Measurements from ENCODE around the gene ARHGAP4. TPM values are rescaled to one million over a fixed set of nuclear protein-coding genes. Genes with fewer than 3 reads are reported as not detected.

ARHGAP4 gene
- total and polyA plus RNA-seq, 3 donors from 2014 or later = 25.6 to 41.3 (median 34.6) TPM

DNA sequence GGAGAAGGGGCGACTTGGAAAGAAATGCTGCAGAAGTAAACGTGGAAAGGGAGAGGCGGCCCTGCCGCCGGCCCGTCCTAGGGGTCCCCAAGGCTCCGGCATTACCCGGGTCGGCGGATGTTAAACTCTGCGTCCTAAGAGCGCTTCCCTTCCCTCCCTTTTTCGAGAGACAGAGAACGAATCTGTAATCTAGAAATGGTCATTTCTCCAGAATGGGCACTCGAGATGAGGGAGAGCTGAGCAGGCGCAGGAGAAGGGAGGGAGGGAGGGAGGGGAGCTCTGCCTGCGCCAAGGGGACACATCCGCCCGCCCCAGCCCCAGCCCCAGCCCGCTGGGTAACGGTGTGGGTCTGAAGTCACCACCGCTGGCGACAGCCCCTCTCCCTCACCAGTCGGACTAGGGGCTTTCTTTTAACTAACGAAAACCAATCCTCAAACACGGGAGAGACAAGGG lies 43.9 kb upstream of the ARHGAP4 start:
- TF ChIP-seq, protein P1, sequence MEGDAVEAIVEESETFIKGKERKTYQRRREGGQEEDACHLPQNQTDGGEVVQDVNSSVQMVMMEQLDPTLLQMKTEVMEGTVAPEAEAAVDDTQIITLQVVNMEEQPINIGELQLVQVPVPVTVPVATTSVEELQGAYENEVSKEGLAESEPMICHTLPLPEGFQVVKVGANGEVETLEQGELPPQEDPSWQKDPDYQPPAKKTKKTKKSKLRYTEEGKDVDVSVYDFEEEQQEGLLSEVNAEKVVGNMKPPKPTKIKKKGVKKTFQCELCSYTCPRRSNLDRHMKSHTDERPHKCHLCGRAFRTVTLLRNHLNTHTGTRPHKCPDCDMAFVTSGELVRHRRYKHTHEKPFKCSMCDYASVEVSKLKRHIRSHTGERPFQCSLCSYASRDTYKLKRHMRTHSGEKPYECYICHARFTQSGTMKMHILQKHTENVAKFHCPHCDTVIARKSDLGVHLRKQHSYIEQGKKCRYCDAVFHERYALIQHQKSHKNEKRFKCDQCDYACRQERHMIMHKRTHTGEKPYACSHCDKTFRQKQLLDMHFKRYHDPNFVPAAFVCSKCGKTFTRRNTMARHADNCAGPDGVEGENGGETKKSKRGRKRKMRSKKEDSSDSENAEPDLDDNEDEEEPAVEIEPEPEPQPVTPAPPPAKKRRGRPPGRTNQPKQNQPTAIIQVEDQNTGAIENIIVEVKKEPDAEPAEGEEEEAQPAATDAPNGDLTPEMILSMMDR (IDR thresholded peaks at IDR 0.05) = no peak
- TF ChIP-seq POLR2A (IDR thresholded peaks at IDR 0.05) = no peak
- intact Hi-C loops (cut with DNase I; ENCODE audit: low total_unique reads) = no loop called here
- peak; percentile 43 for DNase-seq
- 1 to 3% methylated on average over 12 to 26 of the region's 26 CpGs for WGBS, 2 donors
- H3K27me3 ChIP-seq = no peaks in the 10 kb centered on the region
- peak overlapping the region; percentile 98 to 99 for H3K27ac ChIP-seq
- peaks cover 15% of the 10 kb centered on the region for H3K4me1 ChIP-seq
- H3K4me3 ChIP-seq = peak overlapping the region; percentile 74 to 88
- H3K36me3 ChIP-seq (ENCODE audit: low read depth, missing control alignments) = no peaks in the 10 kb centered on the region
- no peaks in the 10 kb centered on the region for H3K9me3 ChIP-seq

DNA sequence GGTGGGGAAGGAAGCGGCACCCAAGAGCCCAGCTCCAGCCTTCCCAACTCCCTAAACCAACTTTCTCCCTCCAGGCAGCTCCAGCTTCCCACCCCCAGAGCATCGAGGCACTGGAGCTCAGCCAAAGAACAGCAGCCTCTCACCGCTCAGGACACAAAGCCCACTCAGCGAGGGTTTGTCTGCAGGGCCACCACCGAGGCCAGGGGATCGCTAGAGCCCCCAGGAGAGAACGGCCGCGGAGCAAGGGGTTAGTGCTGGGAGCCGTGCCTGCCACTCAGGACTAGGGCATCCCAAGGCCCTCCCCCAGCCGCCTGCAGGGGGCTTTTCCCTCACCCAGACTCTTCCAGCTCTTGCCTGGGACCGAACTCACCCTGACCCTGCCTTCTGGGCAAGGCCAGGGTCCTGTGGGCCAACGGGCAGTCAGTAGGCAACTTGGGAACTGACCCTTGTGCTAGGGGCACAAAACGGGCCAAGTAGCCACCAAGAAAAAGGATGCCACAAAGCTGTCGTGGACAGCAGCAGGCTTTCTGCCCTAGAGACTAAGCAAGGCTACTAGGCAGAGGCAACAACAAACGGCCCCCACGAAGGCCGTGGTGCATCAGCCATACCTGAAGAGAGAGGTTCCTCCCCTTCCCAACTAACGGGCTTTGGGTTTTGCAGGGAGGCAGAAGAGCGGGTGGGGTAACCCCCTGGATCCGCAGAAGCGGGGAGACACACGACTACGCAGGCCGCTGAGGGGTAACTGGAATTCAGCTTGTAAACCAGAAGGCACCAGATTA lies 43.2 kb upstream of the ARHGAP4 start:
- H3K9me3 ChIP-seq = no peaks in the 10 kb centered on the region
- 1 to 5% methylated on average over 8 to 18 of the region's 25 CpGs for WGBS, 2 donors
- peak overlapping the region; percentile 98 to 99 for H3K27ac ChIP-seq
- intact Hi-C loops (cut with DNase I; ENCODE audit: low total_unique reads) = no loop called here
- DNase-seq = no peak
- no peaks in the 10 kb centered on the region for H3K27me3 ChIP-seq
- peak overlapping the region; percentile 74 to 88 for H3K4me3 ChIP-seq
- TF ChIP-seq POLR2A (IDR thresholded peaks at IDR 0.05) = no peak
- TF ChIP-seq, protein P1 (IDR thresholded peaks at IDR 0.05) = no peak
- peaks cover 19% of the 10 kb centered on the region for H3K4me1 ChIP-seq
- no peaks in the 10 kb centered on the region for H3K36me3 ChIP-seq (ENCODE audit: low read depth, missing control alignments)

DNA sequence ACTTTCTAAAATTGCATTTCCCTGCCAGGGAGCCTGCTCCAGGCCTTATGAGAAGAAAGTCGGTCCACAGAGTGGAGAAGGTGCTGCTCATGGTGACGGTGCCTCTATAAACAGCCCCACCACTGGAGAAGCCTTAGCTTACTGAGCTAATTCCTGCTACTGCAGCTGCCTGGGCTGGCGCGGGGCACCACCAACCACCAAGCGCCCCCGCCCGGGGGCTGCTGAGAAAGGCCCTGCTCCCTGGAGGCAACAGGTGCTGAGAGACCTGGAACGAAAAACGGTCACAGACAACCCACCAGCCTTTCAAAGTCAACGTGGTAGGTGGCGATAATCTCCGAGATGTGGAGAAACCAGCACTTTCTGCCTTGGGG lies 42.7 kb upstream of the ARHGAP4 start:
- H3K4me1 ChIP-seq = peaks cover 19% of the 10 kb centered on the region
- no peaks in the 10 kb centered on the region for H3K36me3 ChIP-seq (ENCODE audit: low read depth, missing control alignments)
- peak overlapping the region in 1 of 2 donors; percentile 88 for H3K4me3 ChIP-seq
- no peak for TF ChIP-seq POLR2A (IDR thresholded peaks at IDR 0.05)
- TF ChIP-seq, protein P1 (IDR thresholded peaks at IDR 0.05) = no peak
- WGBS, 2 donors = 14 to 17% methylated on average over 1 to 5 of the region's 12 CpGs
- H3K9me3 ChIP-seq = no peaks in the 10 kb centered on the region
- H3K27ac ChIP-seq = peak overlapping the region in 1 of 2 donors; percentile 30
- DNase-seq = no peak
- intact Hi-C loops (cut with DNase I; ENCODE audit: low total_unique reads) = no loop called here
- H3K27me3 ChIP-seq = no peaks in the 10 kb centered on the region

DNA sequence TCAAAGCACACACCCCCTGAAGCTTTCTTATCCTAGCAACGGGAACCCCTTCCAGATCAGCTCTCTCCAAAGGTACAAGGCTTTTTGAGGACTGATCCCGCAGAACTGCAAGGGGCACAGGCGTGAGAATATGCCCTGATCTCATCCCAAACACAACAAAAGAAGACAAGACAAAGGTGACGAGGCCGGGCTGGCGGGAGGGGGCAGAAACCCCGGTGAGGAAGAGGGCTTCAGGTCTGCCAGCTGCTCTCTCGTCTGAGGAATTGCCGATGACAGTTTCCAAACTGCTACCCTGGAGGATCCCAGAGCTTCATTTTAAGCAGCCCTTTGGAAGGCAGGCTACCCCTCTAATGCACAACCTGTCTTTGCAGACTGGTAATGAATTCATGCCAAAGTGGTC lies 42.2 kb upstream of the ARHGAP4 start:
- no peak overlapping the region for H3K27ac ChIP-seq
- H3K27me3 ChIP-seq = no peaks in the 10 kb centered on the region
- H3K36me3 ChIP-seq (ENCODE audit: low read depth, missing control alignments) = no peaks in the 10 kb centered on the region
- TF ChIP-seq POLR2A (IDR thresholded peaks at IDR 0.05) = no peak
- TF ChIP-seq, protein P1 (IDR thresholded peaks at IDR 0.05) = no peak
- H3K4me1 ChIP-seq = peaks cover 19% of the 10 kb centered on the region
- intact Hi-C loops (cut with DNase I; ENCODE audit: low total_unique reads) = no loop called here
- no peak for DNase-seq
- WGBS, 2 donors = 62 to 66% methylated on average over 5 to 8 of the region's 9 CpGs
- no peak overlapping the region for H3K4me3 ChIP-seq
- H3K9me3 ChIP-seq = no peaks in the 10 kb centered on the region

Measured in testis (tissue), 3 donors.